Glutamatergic neuron (in vitro differentiated cells): Measurements from ENCODE around the gene PLPP3. TPM values are rescaled to one million over a fixed set of nuclear protein-coding genes. Genes with fewer than 3 reads are reported as not detected.
A peak's percentile ranks its signal among the peaks of the same experiment; 100 is the strongest.

Experiments used
- DNase-seq: peaks from one replicate; pipeline ENCODE4 v3.0.0; 2022
- H3K27ac Mint-ChIP-seq: one replicate; pipeline ENCODE4 v1.8.0; 2020; ENCODE audit warnings: mild to moderate bottlenecking, mixed read lengths, inconsistent platforms; ENCODE audit not compliant: unreplicated experiment
- H3K27me3 Mint-ChIP-seq: one replicate; pipeline ENCODE4 v1.8.0; 2020; ENCODE audit warnings: mild to moderate bottlenecking, moderate library complexity, mixed read lengths, inconsistent platforms; ENCODE audit not compliant: unreplicated experiment
- H3K36me3 Mint-ChIP-seq: one replicate; pipeline ENCODE4 v1.8.0; 2020; ENCODE audit warnings: mild to moderate bottlenecking, mixed read lengths, inconsistent platforms; ENCODE audit not compliant: unreplicated experiment
- H3K4me1 Mint-ChIP-seq: one replicate; pipeline ENCODE4 v1.8.0; 2020; ENCODE audit warnings: mild to moderate bottlenecking, low read depth, mixed read lengths, inconsistent platforms; ENCODE audit not compliant: unreplicated experiment
- H3K4me3 Mint-ChIP-seq: one replicate; pipeline ENCODE4 v1.8.0; 2020; ENCODE audit warnings: mild to moderate bottlenecking, mixed read lengths, inconsistent platforms; ENCODE audit not compliant: unreplicated experiment
- H3K9me3 Mint-ChIP-seq: one replicate; pipeline ENCODE4 v1.8.0; 2020; ENCODE audit warnings: mild to moderate bottlenecking, moderate library complexity, mixed read lengths, inconsistent platforms; ENCODE audit not compliant: unreplicated experiment
- total RNA-seq: library from RNA; stranded (reverse); fragmentation: NEBNext Ultra II Directional; extraction: Animal tissue kit (Norgen Biotek cat#: 25700); gene quantifications from one replicate; pipeline ENCODE4 v1.2.1, GENCODE V29; 2021; ENCODE audit not compliant: unreplicated experiment
- TF ChIP-seq, protein P1 (sequence below): fragments of 200-600 bp; sonication (generic); IDR thresholded peaks from one replicate; pipeline ENCODE4 v1.5.0; 2021; ENCODE audit not compliant: partially characterized antibody, unreplicated experiment

The PLPP3 gene
- total RNA-seq, 1 donor from 2014 or later: 11.7 TPM

DNA sequence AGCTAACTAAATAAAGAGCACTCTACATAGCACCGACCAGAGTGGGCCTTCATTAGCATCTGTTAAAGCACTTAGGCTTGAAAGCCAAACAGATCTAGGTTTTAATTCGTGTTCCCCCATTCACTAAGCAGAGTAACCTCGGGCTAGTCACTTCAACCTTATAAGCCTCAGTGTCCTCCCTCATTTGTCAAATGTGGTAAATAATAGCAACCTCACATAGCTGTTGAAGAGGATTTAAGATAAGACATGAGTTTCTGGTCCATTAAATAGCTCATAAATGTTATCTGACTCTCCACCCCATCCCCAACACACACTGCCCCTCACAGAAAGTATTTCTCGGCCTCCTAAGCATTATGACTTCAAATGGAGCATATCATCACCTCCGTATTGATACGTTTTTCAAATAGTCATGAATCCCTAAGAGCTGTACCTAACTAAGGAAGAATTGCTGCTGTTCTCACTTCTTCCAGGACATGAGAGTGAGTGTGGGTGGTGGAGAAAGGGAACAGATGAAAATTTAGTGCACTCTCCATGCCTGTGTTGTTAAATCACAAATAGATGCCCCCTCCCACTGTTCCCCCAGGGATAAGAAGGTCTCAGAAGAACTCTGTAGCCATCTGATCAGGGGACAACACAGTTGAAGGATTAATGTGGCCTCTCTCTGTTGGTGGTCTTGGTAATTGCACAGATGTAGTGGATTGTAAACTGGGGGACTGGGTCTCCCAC lies 47.6 kb downstream of the PLPP3 start:
- H3K36me3 Mint-ChIP-seq: no peaks in the 10 kb centered on the region
- no peak overlapping the region for H3K27ac Mint-ChIP-seq
- H3K27me3 Mint-ChIP-seq: no peaks in the 10 kb centered on the region
- H3K4me1 Mint-ChIP-seq: peaks cover 39% of the 10 kb centered on the region
- DNase-seq: no peak
- H3K4me3 Mint-ChIP-seq: no peak overlapping the region
- H3K9me3 Mint-ChIP-seq: no peaks in the 10 kb centered on the region
- TF ChIP-seq, protein P1, sequence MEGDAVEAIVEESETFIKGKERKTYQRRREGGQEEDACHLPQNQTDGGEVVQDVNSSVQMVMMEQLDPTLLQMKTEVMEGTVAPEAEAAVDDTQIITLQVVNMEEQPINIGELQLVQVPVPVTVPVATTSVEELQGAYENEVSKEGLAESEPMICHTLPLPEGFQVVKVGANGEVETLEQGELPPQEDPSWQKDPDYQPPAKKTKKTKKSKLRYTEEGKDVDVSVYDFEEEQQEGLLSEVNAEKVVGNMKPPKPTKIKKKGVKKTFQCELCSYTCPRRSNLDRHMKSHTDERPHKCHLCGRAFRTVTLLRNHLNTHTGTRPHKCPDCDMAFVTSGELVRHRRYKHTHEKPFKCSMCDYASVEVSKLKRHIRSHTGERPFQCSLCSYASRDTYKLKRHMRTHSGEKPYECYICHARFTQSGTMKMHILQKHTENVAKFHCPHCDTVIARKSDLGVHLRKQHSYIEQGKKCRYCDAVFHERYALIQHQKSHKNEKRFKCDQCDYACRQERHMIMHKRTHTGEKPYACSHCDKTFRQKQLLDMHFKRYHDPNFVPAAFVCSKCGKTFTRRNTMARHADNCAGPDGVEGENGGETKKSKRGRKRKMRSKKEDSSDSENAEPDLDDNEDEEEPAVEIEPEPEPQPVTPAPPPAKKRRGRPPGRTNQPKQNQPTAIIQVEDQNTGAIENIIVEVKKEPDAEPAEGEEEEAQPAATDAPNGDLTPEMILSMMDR: no peak

DNA sequence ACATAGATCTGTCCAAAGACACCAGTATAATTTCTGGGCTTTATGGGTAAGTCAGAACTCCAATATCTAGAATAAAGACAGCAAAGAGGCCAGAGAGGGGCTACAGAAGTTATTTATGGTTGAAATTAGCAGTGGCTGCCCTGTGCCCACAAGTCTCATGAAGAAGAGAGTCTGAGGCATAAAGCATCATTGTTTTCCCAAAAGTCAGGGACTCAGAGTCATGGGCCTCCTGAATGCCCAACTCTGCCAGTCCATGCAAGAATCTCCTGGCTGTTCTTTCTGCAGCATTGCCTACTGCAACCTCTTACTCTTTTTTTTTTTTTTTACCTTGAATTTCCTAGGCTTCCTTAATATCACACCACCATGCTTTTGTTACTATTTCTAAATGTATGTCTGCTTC lies 49.6 kb downstream of the PLPP3 start:
- DNase-seq: no peak
- Mint-ChIP-seq H3K4me1 (peaks cover 27% of the 10 kb centered on the region), H3K27me3 (no peaks in the 10 kb centered on the region), H3K9me3 (no peaks in the 10 kb centered on the region), H3K4me3 (no peak overlapping the region), H3K36me3 (no peaks in the 10 kb centered on the region), H3K27ac (no peak overlapping the region)
- TF ChIP-seq, protein P1: no peak

DNA sequence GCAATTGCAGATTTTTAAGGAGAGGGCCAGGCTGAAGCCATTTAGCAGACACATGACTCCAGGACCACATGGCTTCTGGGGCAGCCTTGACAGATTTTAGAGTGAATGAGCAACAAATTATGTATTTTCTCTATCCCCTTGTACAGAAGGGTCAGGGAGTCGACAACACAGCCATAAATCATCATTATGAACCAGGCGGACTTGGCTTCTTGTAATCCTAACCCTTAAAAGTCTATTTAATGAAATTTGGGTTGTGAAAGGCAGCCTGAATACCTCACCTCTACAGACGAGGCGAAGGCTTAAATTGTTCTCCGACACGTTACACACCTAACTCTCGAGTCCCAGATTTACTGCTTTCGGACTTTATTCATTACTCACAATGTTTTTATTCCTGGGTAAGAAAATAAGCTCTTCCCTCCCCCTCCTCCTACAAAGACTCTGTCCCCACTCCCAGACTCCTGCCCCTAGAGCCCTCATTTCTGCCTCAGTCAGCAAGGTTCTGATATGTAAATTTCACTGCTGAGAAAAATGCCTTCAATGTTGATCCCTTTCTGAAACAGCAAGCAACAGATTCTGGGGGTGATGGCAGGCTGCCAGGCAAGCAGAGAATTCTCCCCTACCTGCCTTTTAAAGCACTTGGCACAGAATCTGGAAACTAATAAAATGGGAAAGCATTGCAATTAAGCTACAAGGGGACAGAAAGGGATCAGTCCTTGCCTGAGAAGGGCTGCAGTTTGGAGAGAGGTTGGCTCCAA lies 51.6 kb downstream of the PLPP3 start:
- H3K27me3 Mint-ChIP-seq: no peaks in the 10 kb centered on the region
- H3K4me1 Mint-ChIP-seq: peaks cover 23% of the 10 kb centered on the region
- TF ChIP-seq, protein P1: no peak
- H3K4me3 Mint-ChIP-seq: peak overlapping the region; percentile 39
- H3K9me3 Mint-ChIP-seq: no peaks in the 10 kb centered on the region
- no peaks in the 10 kb centered on the region for H3K36me3 Mint-ChIP-seq
- H3K27ac Mint-ChIP-seq: peak overlapping the region; percentile 57
- DNase-seq: no peak

DNA sequence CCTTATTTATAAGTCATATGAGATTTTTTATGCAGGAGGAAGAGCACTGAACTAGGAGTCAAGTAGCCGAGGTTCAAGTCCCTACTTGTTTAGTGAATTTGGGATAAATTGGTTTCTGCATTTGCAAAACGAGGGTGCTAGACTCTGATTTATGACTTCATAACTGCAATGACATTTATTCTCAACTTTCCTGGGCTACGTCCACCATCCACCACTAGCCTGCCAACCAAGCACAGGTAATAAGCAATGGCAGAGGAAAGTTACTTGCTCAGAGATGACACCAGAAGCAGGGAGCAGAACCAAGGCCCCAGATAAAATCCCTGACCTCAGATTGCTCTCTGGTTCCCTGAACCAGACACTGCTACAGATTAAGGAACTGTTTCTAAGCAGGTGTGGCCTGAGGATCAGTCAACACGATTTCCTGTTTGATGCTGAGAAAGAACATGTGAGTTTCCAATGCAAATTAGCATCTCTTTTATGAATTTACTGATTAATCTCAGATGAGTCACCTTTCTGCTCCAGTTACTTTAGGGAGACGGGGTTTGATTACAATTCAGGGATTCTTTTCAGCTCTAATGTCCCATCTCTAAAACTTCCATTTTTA lies 52.7 kb downstream of the PLPP3 start:
- TF ChIP-seq, protein P1: no peak
- H3K4me3 Mint-ChIP-seq: no peak overlapping the region
- no peaks in the 10 kb centered on the region for H3K36me3 Mint-ChIP-seq
- H3K27ac Mint-ChIP-seq: no peak overlapping the region
- no peak for DNase-seq
- H3K4me1 Mint-ChIP-seq: peaks cover 23% of the 10 kb centered on the region
- no peaks in the 10 kb centered on the region for H3K9me3 Mint-ChIP-seq
- no peaks in the 10 kb centered on the region for H3K27me3 Mint-ChIP-seq
